ENCODE measurements around the gene C6orf52. TPM values are rescaled to one million over a fixed set of nuclear protein-coding genes. Genes with fewer than 3 reads are reported as not detected.

Gene C6orf52
- total and polyA plus RNA-seq, 8 donors: 1.8 to 3.2 (median 2.8) TPM; not detected in 5

GRCh38 chr6:10627800-10628199 lies 66.6 kb downstream of the C6orf52 start:
- Histone ChIP-seq H3K27ac (no peak overlapping the region), H3K36me3 (peaks cover 19 to 48% (median 42%) of the 10 kb centered on the region in 4 donors), H3K27me3 (no peaks in the 10 kb centered on the region), H3K4me3 (no peak overlapping the region), H3K4me1 (peaks cover 0 to under 1% (median 0%) of the 10 kb centered on the region in 4 donors), H3K9me3 (no peaks in the 10 kb centered on the region)
- TF ChIP-seq, protein P1, sequence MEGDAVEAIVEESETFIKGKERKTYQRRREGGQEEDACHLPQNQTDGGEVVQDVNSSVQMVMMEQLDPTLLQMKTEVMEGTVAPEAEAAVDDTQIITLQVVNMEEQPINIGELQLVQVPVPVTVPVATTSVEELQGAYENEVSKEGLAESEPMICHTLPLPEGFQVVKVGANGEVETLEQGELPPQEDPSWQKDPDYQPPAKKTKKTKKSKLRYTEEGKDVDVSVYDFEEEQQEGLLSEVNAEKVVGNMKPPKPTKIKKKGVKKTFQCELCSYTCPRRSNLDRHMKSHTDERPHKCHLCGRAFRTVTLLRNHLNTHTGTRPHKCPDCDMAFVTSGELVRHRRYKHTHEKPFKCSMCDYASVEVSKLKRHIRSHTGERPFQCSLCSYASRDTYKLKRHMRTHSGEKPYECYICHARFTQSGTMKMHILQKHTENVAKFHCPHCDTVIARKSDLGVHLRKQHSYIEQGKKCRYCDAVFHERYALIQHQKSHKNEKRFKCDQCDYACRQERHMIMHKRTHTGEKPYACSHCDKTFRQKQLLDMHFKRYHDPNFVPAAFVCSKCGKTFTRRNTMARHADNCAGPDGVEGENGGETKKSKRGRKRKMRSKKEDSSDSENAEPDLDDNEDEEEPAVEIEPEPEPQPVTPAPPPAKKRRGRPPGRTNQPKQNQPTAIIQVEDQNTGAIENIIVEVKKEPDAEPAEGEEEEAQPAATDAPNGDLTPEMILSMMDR (IDR thresholded peaks at IDR 0.05): no peak
- no peak for TF ChIP-seq POLR2A (IDR thresholded peaks at IDR 0.05)
- TF ChIP-seq POLR2AphosphoS5 (IDR thresholded peaks at IDR 0.05): no peak
- no peak for TF ChIP-seq EP300 (IDR thresholded peaks at IDR 0.05)
- intact Hi-C loops (cut with DNase I; ENCODE audit: low total_unique reads): no loop called here
- 92 to 96% (median 95%) methylated on average over 1 of the region's 1 CpG for WGBS, 5 donors
- no peak for DNase-seq

DNA sequence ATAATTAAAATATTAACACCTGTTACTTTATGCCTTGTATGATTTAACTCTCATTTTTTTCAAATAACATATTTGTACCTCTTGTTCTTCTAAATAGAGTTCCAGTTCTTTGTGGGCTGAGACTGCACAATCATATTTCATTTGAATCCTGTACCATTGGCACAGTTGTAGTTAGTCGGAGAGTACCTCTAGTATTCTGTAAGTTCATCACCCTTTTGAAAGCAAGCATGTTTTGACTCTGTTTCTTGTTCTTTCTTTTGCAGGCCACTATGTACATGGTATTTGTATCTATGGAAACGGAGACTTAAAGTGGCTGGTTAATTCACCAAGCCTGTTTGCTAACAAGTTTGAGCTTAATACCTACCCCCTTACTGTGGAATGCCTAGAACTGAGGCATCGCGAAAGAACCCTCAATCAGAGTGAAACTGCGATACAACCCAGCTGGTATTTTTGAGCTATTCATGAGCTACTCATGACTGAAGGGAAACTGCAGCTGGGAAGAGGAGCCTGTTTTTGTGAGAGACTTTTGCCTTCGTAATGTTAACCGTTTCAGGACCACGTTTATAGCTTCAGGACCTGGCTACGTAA lies 68.2 kb downstream of the C6orf52 start:
- TF ChIP-seq POLR2A (IDR thresholded peaks at IDR 0.05) (no peak), POLR2AphosphoS5 (IDR thresholded peaks at IDR 0.05) (no peak), EP300 (IDR thresholded peaks at IDR 0.05) (no peak)
- TF ChIP-seq, protein P1 (IDR thresholded peaks at IDR 0.05): no peak

GRCh38 chr6:10624836-10625235 lies 69.6 kb downstream of the C6orf52 start:
- intact Hi-C loops (cut with DNase I; ENCODE audit: low total_unique reads): no loop called here
- TF ChIP-seq, protein P1 (IDR thresholded peaks at IDR 0.05): no peak
- TF ChIP-seq POLR2AphosphoS5 (IDR thresholded peaks at IDR 0.05) (no peak), POLR2A (IDR thresholded peaks at IDR 0.05) (no peak), EP300 (IDR thresholded peaks at IDR 0.05) (no peak)

More for the DNA sequence above, 68.2 kb downstream of the C6orf52 start:
- no peaks in the 10 kb centered on the region for H3K27me3 ChIP-seq
- H3K4me3 ChIP-seq: no peak overlapping the region
- WGBS, 5 donors: 78 to 84% (median 79%) methylated on average over 9 of the region's 9 CpGs
- H3K4me1 ChIP-seq: no peaks in the 10 kb centered on the region
- no peaks in the 10 kb centered on the region for H3K9me3 ChIP-seq
- H3K36me3 ChIP-seq: peaks cover 26 to 60% (median 56%) of the 10 kb centered on the region in 4 donors
- DNase-seq: peak in 1 of 2 donors; percentile 29
- intact Hi-C loops (cut with DNase I; ENCODE audit: low total_unique reads): no loop called here
- no peak overlapping the region for H3K27ac ChIP-seq

GRCh38 chr6:10621847-10622246 lies 72.6 kb downstream of the C6orf52 start:
- Histone ChIP-seq H3K4me3 (no peak overlapping the region), H3K9me3 (no peaks in the 10 kb centered on the region), H3K4me1 (peaks cover 0 to 5% (median 2%) of the 10 kb centered on the region in 4 donors), H3K27ac (no peak overlapping the region), H3K27me3 (no peaks in the 10 kb centered on the region), H3K36me3 (peaks cover 16 to 59% (median 43%) of the 10 kb centered on the region in 4 donors)
- TF ChIP-seq EP300 (IDR thresholded peaks at IDR 0.05) (no peak), POLR2A (IDR thresholded peaks at IDR 0.05) (no peak), POLR2AphosphoS5 (IDR thresholded peaks at IDR 0.05) (no peak)
- TF ChIP-seq, protein P1 (IDR thresholded peaks at IDR 0.05): no peak
- 96 to 98% (median 97%) methylated on average over 4 of the region's 4 CpGs for WGBS, 5 donors
- intact Hi-C loops (cut with DNase I; ENCODE audit: low total_unique reads): no loop called here
- no peak for DNase-seq

More at GRCh38 chr6:10624836-10625235, 69.6 kb downstream of the C6orf52 start:
- H3K36me3 ChIP-seq: peaks cover 26 to 67% (median 57%) of the 10 kb centered on the region in 4 donors
- peaks cover 0 to 3% (median 0%) of the 10 kb centered on the region in 4 donors for H3K4me1 ChIP-seq
- whole genome bisulfite sequencing, 5 donors: 87 to 95% (median 91%) methylated on average over 5 of the region's 5 CpGs
- no peaks in the 10 kb centered on the region for H3K27me3 ChIP-seq
- no peak for DNase-seq
- H3K4me3 ChIP-seq: no peak overlapping the region
- no peaks in the 10 kb centered on the region for H3K9me3 ChIP-seq
- no peak overlapping the region for H3K27ac ChIP-seq

Small RNA genes lying within 50 kb of the gene (small RNA-seq; reads per million reads assigned to genes)
- gene RF00019: 0 reads per million in 4 donors

Other genes with a start within 250 kb of the C6orf52 start
- gene GCNT2, start 173.3 kb downstream of the C6orf52 start, total RNA-seq: 100 to 1,000 TPM in 1 of 5 donors, 10 to 100 TPM in 4; 22.0 to 132 (median 50.0) TPM
- gene GCNT2, start 173.3 kb downstream of the C6orf52 start, polyA plus RNA-seq: 10 to 100 TPM in 1 of 3 donors, 1 to 10 TPM in 2; 4.5 to 11.6 (median 7.3) TPM
- 10 to 100 TPM in 1 of 5 donors, 1 to 10 TPM in 3, not detected in 1; 1.3 to 12.3 (median 5.7) TPM for gene PAK1IP1, start 356 bp upstream of the C6orf52 start, total RNA-seq
- gene PAK1IP1, start 356 bp upstream of the C6orf52 start, polyA plus RNA-seq: 10 to 100 TPM; 11.2 to 13.9 (median 11.6) TPM
- 10 to 100 TPM in 4 of 5 donors, 1 to 10 TPM in 1; 1.4 to 99.5 (median 67.0) TPM for gene TMEM14C, start 28.5 kb upstream of the C6orf52 start, total RNA-seq
- 100 to 1,000 TPM; 119 to 139 (median 119) TPM for gene TMEM14C, start 28.5 kb upstream of the C6orf52 start, polyA plus RNA-seq
- 10 to 100 TPM; 35.3 to 94.0 (median 74.1) TPM for gene TMEM14B, start 53.2 kb upstream of the C6orf52 start, total RNA-seq
- gene TMEM14B, start 53.2 kb upstream of the C6orf52 start, polyA plus RNA-seq: 100 to 1,000 TPM in 2 of 3 donors, 10 to 100 TPM in 1; 60.6 to 108 (median 100) TPM
- 1 to 10 TPM in 1 of 5 donors, not detected in 4; 1.0 TPM for gene MAK, start 143.9 kb upstream of the C6orf52 start, total RNA-seq
- gene MAK, start 143.9 kb upstream of the C6orf52 start, polyA plus RNA-seq: under 1 TPM in 2 of 3 donors, not detected in 1; 0.05 to 0.06 TPM
- not detected for gene GCM2, start 187.4 kb upstream of the C6orf52 start, total RNA-seq
- gene GCM2, start 187.4 kb upstream of the C6orf52 start, polyA plus RNA-seq: not detected
- gene SYCP2L, start 192.4 kb upstream of the C6orf52 start, total RNA-seq: 1 to 10 TPM in 1 of 5 donors, under 1 TPM in 1, not detected in 3; 0.58 to 2.6 TPM
- gene SYCP2L, start 192.4 kb upstream of the C6orf52 start, polyA plus RNA-seq: under 1 TPM in 1 of 3 donors, not detected in 2; 0.15 TPM

Data from stomach (tissue), 9 donors.